ENCODE results near the gene PTGIS.

Gene PTGIS

DNA sequence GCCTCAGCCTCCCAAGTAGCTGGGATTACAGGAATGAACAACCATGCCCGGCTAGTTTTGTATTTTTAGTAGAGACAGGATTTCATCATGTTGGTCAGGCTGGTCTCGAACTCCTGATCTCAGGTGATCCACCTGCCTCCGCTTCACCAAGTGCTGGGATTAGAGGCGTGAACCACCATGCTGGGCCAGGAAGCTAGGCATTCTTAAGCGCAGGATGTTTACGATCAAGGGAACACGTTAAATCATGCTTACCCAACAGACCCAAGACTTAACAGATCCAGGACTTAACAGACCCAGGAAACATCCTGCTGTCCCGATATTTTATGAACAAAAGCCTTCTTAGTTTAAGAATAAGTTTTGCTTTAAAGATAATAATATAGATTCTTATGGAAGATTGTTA lies 9.1 kb downstream of the PTGIS start:
- FAIRE-seq: no peak

DNA sequence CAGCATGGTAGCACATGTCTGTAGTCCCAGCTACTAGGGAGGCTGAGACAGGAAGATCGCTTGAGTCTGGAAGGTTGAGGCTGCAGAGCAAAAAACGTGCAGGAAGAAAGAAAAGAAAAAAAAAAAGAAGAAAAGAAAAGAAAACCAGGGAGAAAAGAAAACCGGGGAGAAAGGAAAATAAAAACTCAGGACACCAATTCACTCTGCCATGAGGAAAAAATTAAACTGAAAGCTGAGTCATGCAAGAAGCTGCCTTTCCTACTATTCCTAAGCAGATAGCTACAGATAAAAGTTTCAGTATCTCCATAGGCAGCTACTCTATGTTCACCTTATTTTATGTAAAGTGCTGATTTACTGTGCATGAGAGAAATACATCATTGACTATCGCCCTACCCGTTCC lies 10.5 kb downstream of the PTGIS start:
- FAIRE-seq: no peak

DNA sequence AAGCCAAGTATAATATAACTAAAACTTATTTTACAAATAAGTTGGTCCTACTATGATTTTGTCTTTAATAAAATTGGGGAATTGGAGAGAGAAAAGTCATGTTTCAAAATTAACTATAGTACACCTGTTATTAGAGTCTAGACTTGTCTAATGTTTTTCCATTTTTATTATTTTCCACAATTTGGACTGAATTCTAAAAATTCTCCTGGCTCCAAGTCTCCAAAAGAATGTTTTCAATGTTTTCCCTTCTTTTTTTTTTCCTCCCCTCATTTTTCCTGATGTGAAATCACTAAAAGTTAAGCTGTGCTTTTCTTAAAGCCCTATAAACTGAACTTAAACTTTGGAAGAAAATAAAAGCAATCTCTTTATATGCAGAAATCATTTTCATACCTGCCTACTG lies 11.3 kb downstream of the PTGIS start:
- FAIRE-seq: no peak

DNA sequence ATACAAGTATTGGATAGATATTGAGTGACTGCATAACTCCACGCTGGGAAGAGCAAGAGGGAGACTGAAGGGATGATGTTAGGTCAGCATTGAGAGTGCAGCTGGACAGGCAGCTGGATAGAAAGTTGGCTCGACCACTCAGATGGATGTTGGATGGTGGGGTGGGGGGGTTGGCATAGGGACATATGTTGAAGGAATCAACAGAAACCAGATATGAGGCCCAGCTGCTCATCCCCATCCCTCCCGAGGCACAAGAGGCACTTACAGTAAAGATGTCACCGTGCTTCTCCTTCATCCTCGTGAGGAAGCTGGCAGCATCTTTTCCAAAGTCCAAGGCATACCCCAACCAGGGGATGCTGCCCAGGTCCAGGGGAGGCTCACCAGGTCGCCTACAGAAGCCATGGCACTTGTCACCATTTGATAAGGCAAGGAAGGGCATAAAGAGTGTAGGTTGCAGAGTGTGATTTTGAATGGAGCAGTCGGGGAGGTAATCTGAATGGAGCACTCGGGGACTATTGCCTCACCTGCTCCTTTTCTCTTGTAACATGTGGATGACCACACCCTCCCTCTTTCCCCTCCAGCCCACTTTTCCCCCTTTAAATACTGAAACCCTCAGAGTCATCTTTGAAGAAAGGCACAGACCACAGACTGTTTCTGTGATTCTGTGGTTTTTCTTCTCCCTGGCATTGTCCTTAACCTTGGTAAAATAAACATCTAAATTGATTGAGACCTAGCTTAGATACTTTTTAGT lies 18.0 kb downstream of the PTGIS start:
- no peak for FAIRE-seq

DNA sequence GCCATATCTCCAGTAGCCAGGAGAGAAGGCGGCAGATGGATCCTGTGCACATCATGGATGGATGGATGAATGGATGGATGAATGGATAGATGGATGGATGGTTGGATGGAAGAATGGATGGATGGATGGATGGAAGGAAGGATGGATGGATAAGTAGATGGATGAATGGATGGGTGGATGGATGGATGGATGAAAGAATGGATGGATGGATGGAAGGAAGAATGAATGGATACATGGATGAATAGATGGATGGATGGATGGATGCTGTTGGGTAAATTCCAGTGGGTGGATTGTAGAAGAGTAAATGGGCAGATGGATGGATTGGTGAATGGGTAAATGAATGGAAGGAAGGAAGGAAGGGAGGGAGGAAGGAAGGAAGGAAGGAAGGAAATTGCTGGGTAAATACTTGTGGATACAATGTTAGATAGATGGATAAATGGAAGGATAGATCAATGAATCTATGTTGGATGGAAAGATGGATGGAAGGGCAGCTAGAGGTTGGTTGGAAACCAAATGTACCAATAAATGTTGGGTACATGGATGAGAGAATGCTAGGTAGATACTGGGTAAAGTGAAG lies 19.5 kb downstream of the PTGIS start:
- FAIRE-seq: no peak

DNA sequence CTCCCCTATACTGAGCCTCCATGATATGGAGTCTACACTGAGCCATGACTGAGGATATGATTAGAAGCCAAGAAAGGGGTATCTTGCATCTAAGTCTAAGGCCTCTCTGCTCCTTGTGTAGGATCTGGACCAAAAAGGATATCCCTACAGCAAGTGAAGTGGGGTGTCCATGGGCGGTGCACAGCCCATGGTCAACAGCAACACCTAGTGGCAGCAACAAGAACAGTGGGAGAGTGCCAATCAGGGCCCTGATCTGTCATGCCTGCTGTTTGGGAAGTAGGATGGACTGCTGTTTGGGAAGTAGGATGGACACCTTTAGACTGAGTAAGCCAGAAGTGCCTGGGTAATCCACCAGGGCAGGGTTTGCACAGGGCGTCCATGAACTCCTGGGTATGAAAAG lies 22.4 kb downstream of the PTGIS start:
- FAIRE-seq: no peak

DNA sequence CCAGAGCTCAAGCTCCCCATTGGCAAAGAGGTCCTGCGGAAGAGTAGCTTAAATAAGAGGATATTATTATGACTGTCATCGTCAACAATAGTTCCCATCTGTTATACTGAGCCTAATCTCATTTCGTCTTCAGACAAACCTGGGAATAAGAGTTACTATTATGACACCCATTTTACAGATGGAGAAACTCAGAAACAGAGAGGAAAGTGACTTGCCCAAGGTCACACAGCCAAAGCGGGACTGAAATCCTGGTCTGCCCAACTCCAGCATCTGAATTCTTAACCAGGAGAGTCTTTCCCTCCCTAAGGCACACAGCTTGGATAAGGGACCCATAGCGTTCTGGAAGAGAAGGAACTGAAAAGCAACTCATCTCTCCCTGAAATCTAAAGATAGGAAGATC lies 23.4 kb downstream of the PTGIS start:
- no peak for FAIRE-seq

DNA sequence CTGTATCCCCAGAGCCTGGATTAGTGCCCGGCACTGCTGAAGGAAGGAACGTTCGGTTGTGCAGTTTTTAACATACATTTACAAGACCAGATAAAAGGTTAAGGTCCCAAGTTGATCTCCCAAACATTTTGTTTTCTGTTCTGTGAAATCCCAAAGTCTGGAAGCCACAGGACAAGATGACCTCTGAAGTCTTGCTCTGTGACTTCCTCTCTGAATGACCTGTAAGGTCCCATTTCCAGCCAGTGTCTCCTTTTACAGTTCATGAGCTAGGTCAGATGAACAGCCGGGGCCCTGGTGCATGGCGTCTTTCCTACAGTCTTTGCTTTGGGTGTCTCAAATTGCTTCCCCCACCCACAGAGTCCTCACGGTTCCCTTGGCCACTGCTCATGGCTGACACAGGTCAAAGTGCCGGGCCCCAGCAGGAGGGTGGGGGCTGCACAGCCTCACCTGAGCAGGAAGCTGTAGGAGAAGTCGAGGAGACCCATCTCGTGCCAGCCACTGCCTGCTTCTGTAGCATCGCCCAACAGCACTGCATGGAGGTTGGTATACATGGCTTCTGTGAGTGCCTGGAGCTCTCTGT lies 24.0 kb downstream of the PTGIS start:
- no peak for FAIRE-seq

DNA sequence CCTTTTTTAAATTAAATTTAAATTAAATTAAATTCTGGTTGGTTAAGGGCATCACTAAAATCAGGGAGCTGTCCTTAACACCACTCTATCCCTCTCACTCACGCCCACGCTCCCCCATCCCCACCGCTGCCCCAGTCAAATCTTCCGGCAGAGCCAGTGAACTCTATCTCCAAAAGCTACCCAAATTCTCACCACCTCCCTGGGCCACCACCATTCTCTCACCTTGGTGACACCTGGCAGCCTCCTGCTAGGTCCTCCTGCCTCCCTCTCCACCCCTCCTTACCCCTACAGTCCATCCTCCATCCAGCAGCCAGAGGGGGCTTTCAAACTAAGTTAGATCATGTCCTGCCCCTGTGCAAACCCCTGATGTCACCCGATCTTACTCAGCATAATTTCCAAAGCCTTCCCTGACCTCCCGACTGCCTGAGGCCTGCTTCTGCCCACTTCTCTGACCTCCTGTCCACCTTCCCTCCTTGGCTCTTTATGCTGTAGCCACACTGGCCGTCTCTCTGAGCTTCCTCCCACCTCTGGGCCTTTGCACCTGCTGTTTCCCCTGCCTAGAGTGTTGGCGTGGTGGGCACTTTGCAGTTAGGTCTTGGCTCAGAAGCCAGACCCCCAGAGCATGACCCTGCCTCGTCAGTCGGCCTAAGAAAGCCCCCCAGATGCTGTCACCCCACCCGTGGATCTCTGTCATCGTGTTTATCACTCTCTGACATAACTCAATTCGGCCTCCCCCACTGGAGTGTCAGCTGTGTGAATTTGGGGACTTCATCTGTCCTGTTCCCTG lies 24.7 kb downstream of the PTGIS start:
- no peak for FAIRE-seq

DNA sequence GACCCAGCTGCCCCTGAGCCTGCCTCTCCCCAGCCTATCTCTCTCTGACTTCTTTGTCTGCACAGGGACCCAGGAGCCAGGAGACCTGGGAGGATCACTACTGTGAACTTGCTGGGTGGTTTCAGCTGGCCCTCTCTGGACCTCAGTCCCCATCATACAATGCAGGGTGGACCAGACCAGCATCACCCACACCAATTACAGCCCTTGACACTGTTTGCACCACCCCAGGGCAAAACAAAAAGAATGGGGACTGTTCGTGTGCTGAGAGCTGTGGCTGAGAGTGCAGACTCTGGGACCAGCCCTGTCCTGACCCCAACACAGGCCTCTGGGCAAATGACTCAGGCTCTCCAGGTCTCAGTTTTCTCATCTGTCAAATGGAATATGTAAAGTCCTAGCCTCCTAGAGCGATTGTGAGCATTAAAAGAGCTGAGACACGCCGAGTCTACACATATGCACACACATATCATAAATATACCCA lies 25.4 kb downstream of the PTGIS start:
- no peak for FAIRE-seq

DNA sequence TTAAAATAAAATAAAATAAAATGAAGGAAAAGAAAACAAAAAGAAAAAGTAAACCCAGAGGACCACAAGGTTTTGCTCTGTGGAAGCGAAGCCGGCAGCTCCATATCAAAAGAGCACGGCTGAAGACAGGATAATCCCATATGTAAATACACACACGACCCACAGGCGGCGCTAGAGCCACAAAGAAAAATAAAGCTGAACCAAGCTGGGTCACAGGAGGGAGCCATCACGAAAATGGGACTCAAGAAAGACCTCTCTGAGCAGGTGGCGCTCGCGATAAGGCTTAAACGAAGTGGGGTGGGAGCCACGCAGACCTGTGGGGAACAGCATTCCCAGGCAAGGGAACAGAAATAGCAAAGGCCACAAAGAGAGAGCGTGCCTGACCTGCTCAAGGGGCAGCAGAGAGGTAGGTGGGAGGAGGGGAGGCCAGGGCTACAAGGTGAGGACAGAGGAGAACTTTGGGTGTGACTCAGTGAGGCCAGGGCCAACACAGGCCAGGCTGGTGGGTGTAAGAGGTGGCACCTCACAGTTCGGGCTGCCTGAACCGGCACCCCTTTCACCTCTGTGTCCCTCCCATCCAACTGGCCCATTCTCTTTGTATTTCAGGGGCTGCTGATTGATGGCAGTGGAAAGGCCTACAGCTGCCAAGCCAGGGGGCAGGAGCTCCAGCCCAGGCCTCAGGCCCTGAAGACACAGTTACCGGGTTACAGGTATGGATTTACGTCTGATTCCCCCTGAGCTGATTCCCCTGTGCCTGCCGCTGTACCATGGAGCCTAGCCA lies 26.0 kb downstream of the PTGIS start:
- FAIRE-seq: no peak

DNA sequence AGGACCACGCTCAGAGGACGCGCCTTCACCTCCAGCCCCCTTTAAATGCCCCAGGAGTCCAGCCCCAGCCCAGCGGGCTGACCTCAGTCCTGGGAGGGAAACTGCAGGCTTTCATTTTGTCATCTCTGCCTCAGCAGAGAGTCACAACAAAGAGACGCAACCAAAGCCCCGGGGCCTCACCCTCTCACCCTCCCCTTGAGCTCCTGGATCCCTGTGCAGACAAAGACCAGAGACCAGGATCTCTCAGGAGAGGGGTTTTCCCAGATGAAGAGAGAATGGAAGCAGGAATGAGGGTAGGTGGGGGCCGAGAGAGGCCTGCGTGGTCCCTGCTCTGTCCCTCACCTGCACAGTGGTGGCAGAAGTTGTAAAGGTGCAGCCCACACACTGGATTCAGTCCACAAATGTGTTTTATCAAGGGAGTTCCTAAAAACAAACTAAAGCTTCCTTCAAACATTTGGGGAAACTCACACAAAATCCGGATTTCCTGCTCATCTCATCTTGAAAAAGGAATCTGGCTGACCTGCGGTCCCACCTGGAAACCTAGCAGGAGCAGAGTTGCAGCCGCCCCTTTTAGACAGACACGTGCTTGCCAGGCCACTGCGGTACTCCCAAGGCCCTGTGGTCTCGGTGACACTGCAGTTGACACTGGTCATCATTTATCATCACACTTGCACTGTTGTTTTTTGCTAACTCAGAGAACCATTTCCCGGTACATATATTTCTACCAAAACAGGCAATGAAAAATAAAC lies 27.1 kb downstream of the PTGIS start:
- FAIRE-seq: no peak

DNA sequence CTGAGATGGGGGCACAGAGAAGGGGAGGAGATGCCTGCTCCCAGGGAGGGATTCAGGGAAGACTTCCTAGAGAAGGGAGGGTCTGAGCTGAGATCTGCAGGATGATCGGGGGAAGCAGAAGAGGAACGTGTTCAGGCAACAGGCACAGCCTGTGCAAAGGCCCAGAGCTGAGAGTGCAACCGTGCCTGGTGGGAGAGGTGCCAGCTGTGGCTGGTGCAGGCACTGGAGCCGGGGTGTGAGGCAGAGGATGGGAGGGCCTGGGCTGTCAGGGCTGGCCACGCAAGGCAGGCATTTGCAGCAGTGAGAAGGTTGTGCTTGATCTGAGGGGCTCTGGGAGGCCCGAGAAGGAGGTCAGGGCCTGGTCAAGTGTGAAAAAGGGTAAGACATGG lies 27.7 kb downstream of the PTGIS start:
- FAIRE-seq: no peak

DNA sequence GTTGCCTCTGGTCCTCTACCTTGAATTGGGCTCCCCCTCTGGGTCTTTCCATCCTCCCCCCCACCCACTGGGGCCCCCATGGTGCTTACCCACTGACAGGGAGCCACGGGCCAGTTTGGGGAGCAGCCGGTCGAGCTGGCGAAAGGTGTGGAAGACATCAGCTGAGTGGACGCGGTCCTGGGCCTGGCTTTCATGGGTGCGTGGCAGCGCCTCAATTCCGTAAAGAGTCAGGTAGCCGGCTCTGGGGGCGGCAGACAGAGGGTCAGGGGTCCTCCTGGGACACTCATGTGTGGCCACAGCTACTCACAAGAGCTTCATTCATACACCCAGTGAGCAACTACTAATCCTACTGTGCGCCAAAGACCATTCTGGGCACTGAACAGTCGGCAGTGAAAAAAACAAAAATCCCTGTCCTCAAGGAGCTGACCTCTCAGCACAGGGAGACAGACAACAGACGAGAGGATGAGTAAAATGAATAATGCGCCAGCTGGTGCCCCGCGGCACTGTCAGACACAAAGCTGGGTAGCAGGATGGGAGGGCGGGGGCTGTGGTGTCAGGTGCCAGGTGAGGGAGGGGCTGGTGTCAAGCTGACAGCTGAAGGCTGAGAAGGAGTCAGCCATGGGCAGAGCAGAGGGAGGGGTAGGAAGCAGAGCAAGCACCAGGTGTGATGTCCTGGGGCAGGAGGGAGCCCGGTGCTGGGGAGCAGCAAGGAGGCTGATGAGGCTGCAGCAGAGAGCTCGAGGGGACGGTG lies 28.3 kb downstream of the PTGIS start:
- FAIRE-seq: no peak

DNA sequence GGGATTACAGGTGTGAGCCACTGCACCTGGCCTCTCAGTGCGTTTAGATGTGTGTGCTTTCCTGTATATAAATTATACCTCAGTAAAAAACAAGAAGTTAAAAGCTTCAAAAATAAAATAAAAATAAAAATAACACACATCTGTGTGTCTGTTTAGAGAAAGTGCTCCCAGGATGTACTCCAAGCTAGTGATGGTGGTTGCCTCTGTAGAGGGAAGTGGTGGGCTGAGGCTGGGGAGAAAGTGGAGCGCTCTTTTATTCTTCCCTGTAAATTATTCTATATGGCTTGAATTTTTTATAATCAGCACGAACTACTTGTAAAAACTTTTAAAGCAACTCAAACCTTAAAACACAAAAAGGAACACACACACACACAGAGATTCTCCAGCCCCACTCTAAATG lies 29.0 kb downstream of the PTGIS start:
- no peak for FAIRE-seq

DNA sequence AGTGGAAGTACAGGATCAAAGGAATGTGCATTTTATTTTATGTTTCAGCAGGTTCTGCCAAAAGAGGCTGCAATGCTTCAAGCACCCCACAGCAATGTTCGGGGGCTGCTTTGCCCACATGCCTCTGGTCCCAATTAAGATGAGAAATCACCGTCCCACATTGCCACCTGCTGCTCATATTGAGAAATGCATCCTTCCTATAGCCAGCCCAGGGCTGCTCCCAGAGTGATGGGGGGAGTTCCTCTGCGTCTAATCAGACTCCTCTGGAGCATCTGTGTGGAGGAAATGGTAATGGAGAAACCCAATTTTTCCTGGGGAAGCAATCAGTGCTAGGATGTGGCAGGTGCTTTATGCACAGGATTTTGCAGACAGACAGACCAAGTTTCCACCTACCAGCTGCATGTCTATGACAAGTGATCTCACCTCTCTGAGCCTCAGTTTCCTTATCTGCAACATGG lies 33.7 kb downstream of the PTGIS start:
- no peak for FAIRE-seq

DNA sequence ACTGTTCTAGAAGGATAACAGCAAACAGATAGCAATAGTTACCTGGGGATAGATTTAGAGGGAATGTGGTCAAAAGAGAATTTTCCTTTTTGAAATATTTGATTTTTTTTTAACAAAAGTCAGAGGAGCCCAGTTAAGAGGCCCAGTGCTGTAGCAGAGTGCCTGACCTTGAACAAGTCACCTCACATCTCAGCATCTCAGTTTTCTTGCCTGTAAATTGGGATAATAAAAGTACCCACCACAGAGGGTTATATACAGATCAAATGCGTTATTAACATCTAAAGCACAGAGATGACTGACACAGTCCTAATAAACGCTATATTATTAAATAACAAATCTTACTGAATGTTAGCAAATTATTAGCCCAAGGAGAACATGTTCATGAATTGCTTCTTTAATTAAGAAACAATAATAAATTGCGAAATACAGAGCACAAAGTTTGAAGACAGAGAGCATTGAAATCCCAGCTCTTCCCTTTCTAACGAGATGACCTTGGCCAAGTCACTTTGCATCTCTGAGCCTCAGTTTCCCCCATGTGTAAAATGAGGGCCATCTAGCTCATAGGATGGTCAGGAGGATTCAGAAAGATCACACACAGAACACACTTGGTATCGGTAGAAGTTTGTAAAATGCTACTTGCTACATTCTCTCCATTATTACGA lies 35.5 kb downstream of the PTGIS start:
- no peak for FAIRE-seq

DNA sequence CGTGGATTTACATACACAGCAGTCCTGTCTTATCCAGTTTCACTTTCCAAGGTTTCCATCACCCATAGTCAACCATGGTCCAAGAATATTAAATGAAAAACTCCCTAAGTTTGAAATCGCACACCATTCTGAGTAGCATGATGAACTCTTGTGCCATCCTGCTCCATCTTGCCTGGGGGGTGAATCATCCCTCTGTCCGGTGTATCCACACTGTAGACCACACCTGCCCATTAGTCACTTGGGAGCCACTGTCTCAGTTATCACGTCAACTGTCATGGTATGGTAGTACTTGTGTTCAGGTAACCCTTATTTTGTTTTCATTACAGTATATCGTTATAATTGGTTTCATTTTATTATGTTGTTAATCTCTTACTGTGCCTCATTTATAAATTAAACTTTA lies 38.5 kb downstream of the PTGIS start:
- FAIRE-seq: no peak

DNA sequence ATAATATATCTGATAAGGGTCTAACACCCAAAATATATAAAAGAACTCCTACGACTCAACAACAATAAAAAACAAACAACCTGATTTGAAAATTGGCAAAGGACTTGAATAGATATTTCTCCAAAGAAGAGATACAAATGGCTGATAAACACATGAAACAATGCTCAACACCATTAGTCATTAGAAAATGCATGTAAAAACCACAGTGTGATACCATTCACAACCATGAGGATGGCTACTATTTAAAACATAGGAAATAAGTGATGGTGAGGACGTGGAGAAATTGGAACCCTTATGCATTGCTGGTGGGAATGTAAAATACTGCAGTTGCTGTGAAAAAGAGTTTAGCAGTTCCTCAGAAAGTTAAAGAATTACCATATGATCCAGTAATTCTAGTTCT lies 41.4 kb downstream of the PTGIS start:
- FAIRE-seq: no peak

DNA sequence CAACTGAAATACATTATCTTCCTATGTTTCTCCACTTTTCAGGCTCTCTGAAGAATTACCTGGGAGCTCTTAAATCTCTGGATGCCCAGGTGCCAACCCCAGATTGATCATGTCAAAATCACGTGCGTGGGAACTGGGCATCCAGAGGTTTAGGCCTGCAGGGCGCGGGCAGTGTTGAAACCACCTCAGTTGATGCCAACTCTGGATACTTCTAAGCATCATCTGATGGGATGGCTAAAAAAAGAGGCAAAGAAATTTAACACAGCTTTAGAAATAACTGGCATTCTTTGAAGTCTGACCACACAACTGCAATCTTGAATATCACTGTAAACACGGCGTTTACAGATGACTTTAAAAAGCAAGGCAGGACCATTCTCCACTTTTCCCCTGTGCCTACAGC lies 41.9 kb downstream of the PTGIS start:
- no peak for FAIRE-seq
